Mesothelial cell of epicardium (in vitro differentiated cells): ENCODE measurements around the gene AMN. TPM values are rescaled to one million over a fixed set of nuclear protein-coding genes. Genes with fewer than 3 reads are reported as not detected.

Experiments
- DNase-seq, 2 experiments: peaks; one replicate each; pipeline ENCODE4 v3.0.0; 2021; ENCODE audit warnings: low spot score in 2 of 2; ENCODE audit not compliant: unreplicated experiment in 2 of 2
- H3K27ac Mint-ChIP-seq: 2 replicates; pipeline ENCODE4 v1.8.0; 2021; ENCODE audit warnings: mixed read lengths
- H3K27me3 Mint-ChIP-seq: 2 replicates; pipeline ENCODE4 v1.8.0; 2021; ENCODE audit warnings: low read depth, mixed read lengths
- H3K36me3 Mint-ChIP-seq: 2 replicates; pipeline ENCODE4 v1.8.0; 2021; ENCODE audit warnings: mixed read lengths
- H3K4me1 Mint-ChIP-seq: 2 replicates; pipeline ENCODE4 v1.8.0; 2021; ENCODE audit warnings: mixed read lengths
- H3K4me3 Mint-ChIP-seq: 2 replicates; pipeline ENCODE4 v1.8.0; 2021; ENCODE audit warnings: mild to moderate bottlenecking, moderate library complexity, mixed read lengths
- H3K9me3 Mint-ChIP-seq: 2 replicates; pipeline ENCODE4 v1.8.0; 2021; ENCODE audit warnings: mixed read lengths
- total RNA-seq: library from RNA; stranded (reverse); gene quantifications from 3 replicates; pipeline ENCODE4 v1.2.1, GENCODE V29; 2021
- TF ChIP-seq, protein P1 (sequence below): fragments of 200-600 bp; sonication (generic); IDR thresholded peaks from one replicate; pipeline ENCODE4 v1.5.0; 2021; ENCODE audit warnings: antibody characterized with exemption; ENCODE audit not compliant: unreplicated experiment

Gene AMN
- total RNA-seq, 1 donor from 2014 or later, result 2.5 TPM

DNA sequence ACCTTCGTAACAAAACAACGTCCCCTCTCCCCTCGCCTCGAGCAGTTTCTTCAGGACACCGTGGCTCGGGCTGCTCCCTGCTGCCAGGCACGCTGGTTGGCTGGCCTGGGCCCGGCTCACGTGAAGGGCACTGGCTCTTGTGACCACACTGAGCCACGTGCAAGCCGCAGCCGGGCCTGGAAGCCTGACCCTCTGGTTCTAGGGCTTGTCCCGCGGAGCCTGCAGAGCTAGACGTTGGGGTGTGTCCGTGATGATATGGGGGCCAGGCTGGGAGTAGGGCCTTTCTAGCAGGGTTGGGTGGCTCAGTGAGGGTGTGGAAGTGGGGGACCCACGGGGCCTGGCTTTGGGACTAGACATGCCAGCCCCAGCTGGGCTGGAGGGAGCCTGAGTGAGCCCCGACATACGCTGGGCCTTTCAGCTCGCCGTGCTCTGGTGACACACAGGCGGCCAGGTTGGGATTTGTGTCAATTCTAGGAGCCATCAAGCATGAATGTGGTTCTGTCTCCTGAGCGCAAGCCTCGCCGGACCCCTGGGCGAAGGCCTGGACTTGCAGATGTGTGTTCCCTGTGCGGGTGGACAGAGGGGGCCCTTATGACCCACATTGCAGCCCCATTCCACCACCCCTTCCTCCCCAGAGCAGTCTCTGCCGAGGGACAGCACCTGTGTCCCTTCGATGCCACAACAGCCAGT is 13.6 kb upstream of the AMN start:
- Mint-ChIP-seq H3K4me3 (no peak overlapping the region), H3K4me1 (no peaks in the 10 kb centered on the region), H3K9me3 (no peaks in the 10 kb centered on the region), H3K36me3 (peaks cover 21% of the 10 kb centered on the region), H3K27me3 (no peaks in the 10 kb centered on the region), H3K27ac (no peak overlapping the region)
- DNase-seq, result no peak
- TF ChIP-seq, protein P1, sequence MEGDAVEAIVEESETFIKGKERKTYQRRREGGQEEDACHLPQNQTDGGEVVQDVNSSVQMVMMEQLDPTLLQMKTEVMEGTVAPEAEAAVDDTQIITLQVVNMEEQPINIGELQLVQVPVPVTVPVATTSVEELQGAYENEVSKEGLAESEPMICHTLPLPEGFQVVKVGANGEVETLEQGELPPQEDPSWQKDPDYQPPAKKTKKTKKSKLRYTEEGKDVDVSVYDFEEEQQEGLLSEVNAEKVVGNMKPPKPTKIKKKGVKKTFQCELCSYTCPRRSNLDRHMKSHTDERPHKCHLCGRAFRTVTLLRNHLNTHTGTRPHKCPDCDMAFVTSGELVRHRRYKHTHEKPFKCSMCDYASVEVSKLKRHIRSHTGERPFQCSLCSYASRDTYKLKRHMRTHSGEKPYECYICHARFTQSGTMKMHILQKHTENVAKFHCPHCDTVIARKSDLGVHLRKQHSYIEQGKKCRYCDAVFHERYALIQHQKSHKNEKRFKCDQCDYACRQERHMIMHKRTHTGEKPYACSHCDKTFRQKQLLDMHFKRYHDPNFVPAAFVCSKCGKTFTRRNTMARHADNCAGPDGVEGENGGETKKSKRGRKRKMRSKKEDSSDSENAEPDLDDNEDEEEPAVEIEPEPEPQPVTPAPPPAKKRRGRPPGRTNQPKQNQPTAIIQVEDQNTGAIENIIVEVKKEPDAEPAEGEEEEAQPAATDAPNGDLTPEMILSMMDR, result no peak

DNA sequence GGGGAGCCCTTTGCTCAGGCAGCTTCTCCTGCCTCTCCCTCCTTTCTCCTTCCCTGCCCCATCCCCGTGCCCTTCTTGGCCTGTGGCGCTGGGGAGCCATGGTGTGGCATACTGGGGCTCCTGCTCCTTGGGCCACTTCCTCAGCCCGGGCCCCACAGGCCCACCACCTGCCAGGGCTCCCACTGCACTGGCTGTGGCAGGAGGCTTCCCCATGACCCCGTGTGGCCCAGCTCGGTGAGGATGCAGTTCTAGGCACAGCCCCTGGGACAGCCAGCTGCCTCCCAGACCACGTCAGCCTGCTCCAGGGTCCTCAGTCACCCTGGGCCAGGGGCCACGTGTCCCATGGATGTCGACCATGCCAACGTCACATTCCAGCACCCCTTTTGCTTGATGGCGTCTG is 13.0 kb upstream of the AMN start:
- H3K4me1 Mint-ChIP-seq, result no peaks in the 10 kb centered on the region
- no peak overlapping the region for H3K4me3 Mint-ChIP-seq
- TF ChIP-seq, protein P1, result no peak
- no peak overlapping the region for H3K27ac Mint-ChIP-seq
- H3K9me3 Mint-ChIP-seq, result no peaks in the 10 kb centered on the region
- no peak for DNase-seq
- peaks cover 21% of the 10 kb centered on the region for H3K36me3 Mint-ChIP-seq
- no peaks in the 10 kb centered on the region for H3K27me3 Mint-ChIP-seq

DNA sequence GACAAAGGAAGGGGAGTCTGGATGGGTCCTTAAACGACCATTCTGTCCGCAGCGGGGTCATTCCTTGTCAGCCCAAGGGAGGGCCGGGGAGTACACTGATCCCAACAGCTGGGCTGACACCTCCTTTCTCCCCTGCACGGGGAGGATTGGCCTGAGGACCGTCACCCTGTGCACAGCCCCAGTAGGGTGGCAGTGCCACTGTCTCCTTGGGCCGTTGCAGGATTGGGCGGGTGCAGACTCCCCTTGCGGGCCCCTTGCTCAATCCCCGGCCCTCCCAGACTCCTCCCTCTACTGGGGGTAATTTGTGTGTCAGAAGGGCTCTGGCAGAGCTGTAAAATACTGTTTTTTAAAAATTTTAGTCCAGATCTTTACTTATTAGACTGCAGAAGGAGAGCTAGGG is 12.6 kb upstream of the AMN start:
- Mint-ChIP-seq H3K9me3 (no peaks in the 10 kb centered on the region), H3K4me3 (no peak overlapping the region), H3K4me1 (no peaks in the 10 kb centered on the region), H3K27me3 (no peaks in the 10 kb centered on the region), H3K36me3 (peaks cover 21% of the 10 kb centered on the region), H3K27ac (no peak overlapping the region)
- no peak for DNase-seq
- TF ChIP-seq, protein P1, result no peak

DNA sequence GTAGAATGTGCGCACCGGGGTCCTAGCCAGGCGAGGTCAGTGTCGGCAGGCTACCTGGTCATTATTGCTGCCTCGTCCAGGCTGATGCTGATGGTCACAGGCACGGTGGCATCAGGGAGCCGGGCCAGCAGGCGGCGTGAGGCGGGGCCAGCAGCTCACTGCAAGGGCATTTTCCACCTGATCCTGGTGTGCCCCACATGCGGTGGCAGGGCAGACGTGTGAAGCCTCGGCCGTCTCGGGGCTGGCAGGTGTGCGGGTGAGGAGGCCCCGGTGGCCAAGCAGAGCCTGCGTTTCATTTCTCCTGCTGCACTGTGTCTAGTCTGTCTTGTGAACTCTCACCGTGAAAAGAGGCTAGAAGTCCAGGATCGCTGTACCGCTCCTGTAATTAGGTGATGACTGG is 12.0 kb upstream of the AMN start:
- no peaks in the 10 kb centered on the region for H3K27me3 Mint-ChIP-seq
- no peak overlapping the region for H3K27ac Mint-ChIP-seq
- no peak overlapping the region for H3K4me3 Mint-ChIP-seq
- no peaks in the 10 kb centered on the region for H3K9me3 Mint-ChIP-seq
- DNase-seq, result no peak
- TF ChIP-seq, protein P1, result no peak
- H3K4me1 Mint-ChIP-seq, result no peaks in the 10 kb centered on the region
- peaks cover 16% of the 10 kb centered on the region for H3K36me3 Mint-ChIP-seq

DNA sequence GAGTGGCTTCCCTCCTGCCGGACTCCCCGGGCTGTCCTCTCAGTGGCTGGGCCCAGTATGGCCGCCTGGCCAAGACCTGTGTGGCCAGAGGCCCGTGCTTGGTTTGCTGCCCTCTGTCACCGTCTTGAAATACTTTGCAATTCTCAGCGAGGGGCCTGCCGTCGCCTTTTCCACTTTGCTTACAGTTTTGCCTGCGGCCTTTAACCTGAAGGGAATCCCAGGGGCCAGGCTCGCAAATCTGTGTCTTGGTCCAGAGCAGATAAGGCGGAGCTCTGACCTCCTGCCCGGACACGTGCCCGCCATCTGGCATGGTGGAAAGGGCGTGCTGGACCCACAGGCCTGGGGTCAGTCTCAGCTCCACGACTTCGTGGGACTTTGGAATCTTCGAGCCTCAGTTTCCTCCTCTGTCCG is 10.9 kb upstream of the AMN start:
- no peaks in the 10 kb centered on the region for H3K27me3 Mint-ChIP-seq
- H3K36me3 Mint-ChIP-seq, result peaks cover 9% of the 10 kb centered on the region
- H3K4me3 Mint-ChIP-seq, result no peak overlapping the region
- TF ChIP-seq, protein P1, result no peak
- DNase-seq, result no peak
- no peaks in the 10 kb centered on the region for H3K4me1 Mint-ChIP-seq
- no peak overlapping the region for H3K27ac Mint-ChIP-seq
- H3K9me3 Mint-ChIP-seq, result no peaks in the 10 kb centered on the region
